Prostate gland (tissue), 2 donors: Measurements from ENCODE around the gene JPH3.

Experiments used
- POLR2A ChIP-seq: fragments of 450-650 bp; IDR thresholded peaks from one replicate; pipeline ENCODE4 v1.6.1; 2016; ENCODE audit warnings: antibody characterized with exemption, mild to moderate bottlenecking
- POLR2AphosphoS5 ChIP-seq: sonication (generic); formaldehyde crosslinking; IDR thresholded peaks from one replicate; pipeline ENCODE4 v1.6.1; 2017; ENCODE audit warnings: antibody characterized with exemption
- TF ChIP-seq, protein P1 (sequence below), 4 experiments: fragments of 200-600 bp in 2 of 4; fragments of 450-650 bp in 2 of 4; sonication (generic) in 2 of 4; IDR thresholded peaks; 1 replicate in 3 of 4; 2 replicates in 1 of 4; pipeline ENCODE4 v1.5.1; 2016 to 2019; ENCODE audit warnings: antibody characterized with exemption in 4 of 4, mild to moderate bottlenecking in 2 of 4, moderate library complexity in 2 of 4

DNA sequence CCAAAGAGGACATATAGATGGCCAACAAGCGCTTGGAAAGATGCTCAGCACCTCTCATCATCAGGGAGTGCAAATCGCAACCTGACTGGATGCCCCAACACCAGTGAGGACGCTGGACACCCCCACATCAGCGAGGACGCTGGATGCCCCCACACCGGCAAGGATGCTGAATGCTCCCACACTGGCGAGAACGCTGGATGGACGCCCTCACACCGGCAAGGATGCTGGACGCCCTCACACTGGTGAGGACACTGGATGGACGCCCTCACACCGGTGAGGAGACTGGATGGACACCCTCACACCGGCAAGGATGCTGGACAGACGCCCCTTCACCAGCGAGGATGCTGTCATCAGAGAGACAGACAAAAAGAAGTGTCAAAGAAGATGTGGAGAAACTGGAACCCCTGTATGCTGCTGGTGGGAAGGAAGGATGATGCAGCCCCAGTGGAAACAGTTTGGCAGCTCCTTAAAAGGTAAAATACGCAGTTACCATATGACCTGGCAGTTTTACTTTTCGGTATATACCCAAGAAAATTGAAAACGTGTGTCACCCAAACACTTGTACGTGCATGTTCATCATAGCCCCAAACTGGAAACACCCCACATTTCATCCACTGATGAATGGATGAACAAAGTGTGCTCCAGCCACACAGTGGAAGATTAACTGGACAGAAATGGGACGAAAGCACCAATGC, 10.1 kb upstream of the JPH3 start:
- TF ChIP-seq, protein P1, sequence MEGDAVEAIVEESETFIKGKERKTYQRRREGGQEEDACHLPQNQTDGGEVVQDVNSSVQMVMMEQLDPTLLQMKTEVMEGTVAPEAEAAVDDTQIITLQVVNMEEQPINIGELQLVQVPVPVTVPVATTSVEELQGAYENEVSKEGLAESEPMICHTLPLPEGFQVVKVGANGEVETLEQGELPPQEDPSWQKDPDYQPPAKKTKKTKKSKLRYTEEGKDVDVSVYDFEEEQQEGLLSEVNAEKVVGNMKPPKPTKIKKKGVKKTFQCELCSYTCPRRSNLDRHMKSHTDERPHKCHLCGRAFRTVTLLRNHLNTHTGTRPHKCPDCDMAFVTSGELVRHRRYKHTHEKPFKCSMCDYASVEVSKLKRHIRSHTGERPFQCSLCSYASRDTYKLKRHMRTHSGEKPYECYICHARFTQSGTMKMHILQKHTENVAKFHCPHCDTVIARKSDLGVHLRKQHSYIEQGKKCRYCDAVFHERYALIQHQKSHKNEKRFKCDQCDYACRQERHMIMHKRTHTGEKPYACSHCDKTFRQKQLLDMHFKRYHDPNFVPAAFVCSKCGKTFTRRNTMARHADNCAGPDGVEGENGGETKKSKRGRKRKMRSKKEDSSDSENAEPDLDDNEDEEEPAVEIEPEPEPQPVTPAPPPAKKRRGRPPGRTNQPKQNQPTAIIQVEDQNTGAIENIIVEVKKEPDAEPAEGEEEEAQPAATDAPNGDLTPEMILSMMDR (IDR thresholded peaks at IDR 0.05): no peak
- no peak for TF ChIP-seq POLR2A
- TF ChIP-seq POLR2AphosphoS5: no peak
